Karpas-422 (cell line): Measurements from ENCODE around the gene MTMR3. TPM values are rescaled to one million over a fixed set of nuclear protein-coding genes. Genes with fewer than 3 reads are reported as not detected.

Experiments
- DNase-seq: peaks from one replicate; pipeline ENCODE4 v3.0.0-alpha.2; 2015
- H2AFZ ChIP-seq: fragments of 200-600 bp; sonication (generic); 2 replicates; pipeline ENCODE4 v1.6.1; 2014; ENCODE audit warnings: antibody characterized with exemption, low read length, mixed read lengths
- H3K27ac ChIP-seq: fragments of 200-600 bp; sonication (generic); 2 replicates; pipeline ENCODE4 v1.5.1; 2014; ENCODE audit warnings: mild to moderate bottlenecking, low read length, moderate library complexity
- H3K27me3 ChIP-seq: fragments of 200-600 bp; sonication (generic); 2 replicates; pipeline ENCODE4 v1.6.1; 2014; ENCODE audit warnings: low read length, mixed read lengths
- H3K36me3 ChIP-seq: fragments of 200-600 bp; sonication (generic); 2 replicates; pipeline ENCODE4 v1.6.1; 2014; ENCODE audit warnings: low read length, mixed read lengths; ENCODE audit not compliant: insufficient read depth
- H3K4me1 ChIP-seq: fragments of 200-600 bp; sonication (generic); 2 replicates; pipeline ENCODE4 v1.6.1; 2014; ENCODE audit warnings: mild to moderate bottlenecking, low read length, mixed read lengths
- H3K4me2 ChIP-seq: fragments of 200-600 bp; sonication (generic); 2 replicates; pipeline ENCODE4 v1.6.1; 2014; ENCODE audit warnings: low read length, low read depth, mild to moderate bottlenecking; ENCODE audit not compliant: poor library complexity, severe bottlenecking
- H3K4me3 ChIP-seq: fragments of 200-600 bp; sonication (generic); 2 replicates; pipeline ENCODE4 v1.5.1; 2014; ENCODE audit warnings: mild to moderate bottlenecking, antibody characterized with exemption, low read length, mixed read lengths
- H3K79me2 ChIP-seq: fragments of 200-600 bp; sonication (generic); 2 replicates; pipeline ENCODE4 v1.6.1; 2014; ENCODE audit warnings: mild to moderate bottlenecking, low read length, mixed read lengths
- H3K9ac ChIP-seq: fragments of 200-600 bp; sonication (generic); 2 replicates; pipeline ENCODE4 v1.6.0; 2014; ENCODE audit warnings: low read length
- H3K9me2 ChIP-seq: fragments of 200-600 bp; sonication (generic), shearing (Covaris generic); replicated peaks from 2 replicates; pipeline ENCODE4 v1.6.0; 2014; ENCODE audit warnings: mild to moderate bottlenecking, low read length, moderate library complexity; ENCODE audit not compliant: insufficient read depth
- H3K9me3 ChIP-seq: fragments of 300-700, 200-600 bp; sonication (generic); 2 replicates; pipeline ENCODE4 v1.6.1; 2014; ENCODE audit warnings: low read length, mixed read lengths
- H4K20me1 ChIP-seq: fragments of 200-600 bp; sonication (generic); 2 replicates; pipeline ENCODE4 v1.6.1; 2014; ENCODE audit warnings: mild to moderate bottlenecking, antibody characterized with exemption, low read length, low read depth; ENCODE audit not compliant: insufficient read depth
- small RNA-seq: library from RNA; depleted of rRNA; stranded (forward); fragments of <200 nt; gene quantifications from one replicate; pipeline ENCODE3, GENCODE V24; 2014
- total RNA-seq: library from RNA; depleted of rRNA; stranded (reverse); fragments of >200 nt; shearing (Covaris generic); gene quantifications from 2 replicates; pipeline ENCODE4 v1.2.3, GENCODE V29; 2014; ENCODE audit warnings: low replicate concordance; rRNA removed

The MTMR3 gene
- total RNA-seq, 1 experiment from 2014 or later: 11.3 TPM

- H3K9ac ChIP-seq: no peak within 1 kb of the TSS
- H3K9me3 ChIP-seq: no peaks in the 10 kb centered on the region
- H3K27me3 ChIP-seq: no peaks in the 10 kb centered on the region
- no peak for DNase-seq
- H3K4me3 ChIP-seq: no peak within 1 kb of the TSS
- no peaks in the 10 kb centered on the region for H3K79me2 ChIP-seq
- H3K4me2 ChIP-seq: no peak within 1 kb of the TSS
- H4K20me1 ChIP-seq: no peaks in the 10 kb centered on the region
- H3K9me2 ChIP-seq: no peaks in the 10 kb centered on the region
- no peak within 1 kb of the TSS for H2AFZ ChIP-seq
- H3K36me3 ChIP-seq: no peaks in the 10 kb centered on the region
- peaks cover 8% of the 10 kb centered on the region for H3K4me1 ChIP-seq
- no peak within 1 kb of the TSS for H3K27ac ChIP-seq
Measured at GRCh38 chr22:30079952-30080533, 197.1 kb downstream of the MTMR3 start, which contains the start of gene HORMAD2. Gene HORMAD2, plus strand, starts transcription at chr22:30080464. Its CDS starts 13,489 bp downstream, at chr22:30093953.

Small RNAs within 50 kb of the gene (small RNA-seq; reads per million reads assigned to genes)
- gene MIR6818 (not detected), gene RNU6-331P (not detected)

Other genes starting within 250 kb of the MTMR3 start
- gene CABP7, start 163.2 kb upstream of the MTMR3 start, total RNA-seq: not detected in 2 replicates
- gene ZMAT5, start 116.2 kb upstream of the MTMR3 start, total RNA-seq: 16.1 and 22.4 TPM in 2 replicates
- 53.9 and 74.1 TPM in 2 replicates for gene UQCR10, start 115.8 kb upstream of the MTMR3 start, total RNA-seq
- gene ASCC2, start 44.9 kb upstream of the MTMR3 start, total RNA-seq: 29.0 and 29.5 TPM in 2 replicates
- gene HORMAD2, start 197.3 kb downstream of the MTMR3 start, total RNA-seq: not detected in 2 replicates